Esophagus muscularis mucosa (tissue), 3 donors: ENCODE data around the gene THSD1.

ENCODE experiments used
- POLR2AphosphoS5 ChIP-seq, 2 donors: sonication (generic); formaldehyde crosslinking; IDR thresholded peaks; one replicate each; pipeline ENCODE4 v1.6.1; 2017; ENCODE audit warnings: antibody characterized with exemption in 2 of 2
- TF ChIP-seq, protein P1 (sequence below), 3 experiments: fragments of 200-600 bp in 2 of 3; fragments of 450-650 bp in 1 of 3; sonication (generic) in 2 of 3; IDR thresholded peaks; one replicate each; pipeline ENCODE4 v1.5.1; 2017 to 2019; ENCODE audit warnings: antibody characterized with exemption in 3 of 3, mild to moderate bottlenecking in 2 of 3, moderate library complexity in 1 of 3

DNA sequence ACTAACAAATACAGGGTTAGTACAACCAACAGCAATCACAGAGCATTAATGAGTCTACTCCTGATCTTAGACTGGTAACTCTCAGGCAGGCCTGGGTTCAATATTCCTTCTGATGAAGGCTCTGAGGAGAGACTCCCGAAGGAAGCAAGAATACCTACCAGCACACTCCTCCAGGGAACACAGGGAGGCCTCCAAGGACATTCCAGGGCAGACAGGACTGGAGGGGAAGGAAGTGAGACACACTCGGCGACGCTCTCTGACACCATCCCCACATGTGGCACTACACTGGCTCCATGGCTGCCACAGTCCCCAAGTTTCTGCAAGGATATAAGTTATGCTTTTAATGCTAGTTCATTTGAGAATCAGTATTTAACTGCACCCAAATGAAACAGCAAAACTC, 20.1 kb downstream of the THSD1 start:
- TF ChIP-seq, protein P1, sequence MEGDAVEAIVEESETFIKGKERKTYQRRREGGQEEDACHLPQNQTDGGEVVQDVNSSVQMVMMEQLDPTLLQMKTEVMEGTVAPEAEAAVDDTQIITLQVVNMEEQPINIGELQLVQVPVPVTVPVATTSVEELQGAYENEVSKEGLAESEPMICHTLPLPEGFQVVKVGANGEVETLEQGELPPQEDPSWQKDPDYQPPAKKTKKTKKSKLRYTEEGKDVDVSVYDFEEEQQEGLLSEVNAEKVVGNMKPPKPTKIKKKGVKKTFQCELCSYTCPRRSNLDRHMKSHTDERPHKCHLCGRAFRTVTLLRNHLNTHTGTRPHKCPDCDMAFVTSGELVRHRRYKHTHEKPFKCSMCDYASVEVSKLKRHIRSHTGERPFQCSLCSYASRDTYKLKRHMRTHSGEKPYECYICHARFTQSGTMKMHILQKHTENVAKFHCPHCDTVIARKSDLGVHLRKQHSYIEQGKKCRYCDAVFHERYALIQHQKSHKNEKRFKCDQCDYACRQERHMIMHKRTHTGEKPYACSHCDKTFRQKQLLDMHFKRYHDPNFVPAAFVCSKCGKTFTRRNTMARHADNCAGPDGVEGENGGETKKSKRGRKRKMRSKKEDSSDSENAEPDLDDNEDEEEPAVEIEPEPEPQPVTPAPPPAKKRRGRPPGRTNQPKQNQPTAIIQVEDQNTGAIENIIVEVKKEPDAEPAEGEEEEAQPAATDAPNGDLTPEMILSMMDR (IDR thresholded peaks at IDR 0.05): no peak
- TF ChIP-seq POLR2AphosphoS5 (IDR thresholded peaks at IDR 0.05): no peak
